Neural cell (in vitro differentiated cells): ENCODE measurements around the gene EPC2. TPM values are rescaled to one million over a fixed set of nuclear protein-coding genes. Genes with fewer than 3 reads are reported as not detected.

ENCODE experiments used
- H2AFZ ChIP-seq: fragments of 200-600, 300-800 bp; sonication (generic), shearing (Covaris generic); 2 replicates; pipeline ENCODE4 v1.6.0; 2014; ENCODE audit warnings: low read depth, mild to moderate bottlenecking, antibody characterized with exemption, low read length, moderate library complexity
- H3F3A ChIP-seq: fragments of 200-600 bp; shearing (Covaris generic); 2 replicates; pipeline ENCODE4 v1.6.1; 2016; ENCODE audit warnings: mild to moderate bottlenecking, moderate library complexity, mixed read lengths, antibody characterized with exemption, low read length; ENCODE audit not compliant: insufficient read depth, poor library complexity, severe bottlenecking
- H3K27ac ChIP-seq: fragments of 200-600, 300-800 bp; sonication (generic), shearing (Covaris generic); 2 replicates; pipeline ENCODE4 v1.5.1; 2014; ENCODE audit warnings: mild to moderate bottlenecking, low read length, moderate library complexity
- H3K27me3 ChIP-seq: fragments of 300-800, 200-600 bp; sonication (generic), shearing (Covaris generic); 2 replicates; pipeline ENCODE4 v1.6.0; 2014; ENCODE audit warnings: mild to moderate bottlenecking, low read depth, low read length, moderate library complexity; ENCODE audit not compliant: insufficient read depth
- H3K36me3 ChIP-seq: fragments of 300-800, 200-600 bp; sonication (generic), shearing (Covaris generic); 2 replicates; pipeline ENCODE4 v1.5.1; 2014; ENCODE audit warnings: mild to moderate bottlenecking, antibody characterized with exemption, low read length, moderate library complexity; ENCODE audit not compliant: insufficient read depth
- H3K4me2 ChIP-seq: fragments of 300-800, 200-600 bp; sonication (generic), shearing (Covaris generic); 2 replicates; pipeline ENCODE4 v1.6.0; 2014; ENCODE audit warnings: mild to moderate bottlenecking, low read length
- H3K4me3 ChIP-seq: fragments of 300-800, 200-600 bp; sonication (generic), shearing (Covaris generic); 2 replicates; pipeline ENCODE4 v1.5.1; 2014; ENCODE audit warnings: mild to moderate bottlenecking, low read length, moderate library complexity
- H3K79me2 ChIP-seq: fragments of 200-600 bp; shearing (Covaris generic); replicated peaks from 2 replicates; pipeline ENCODE4 v1.6.0; 2014; ENCODE audit warnings: mild to moderate bottlenecking, low read length, moderate library complexity; ENCODE audit not compliant: insufficient read depth
- H3K9ac ChIP-seq: fragments of 300-800, 200-600 bp; sonication (generic), shearing (Covaris generic); 2 replicates; pipeline ENCODE4 v1.6.1; 2016; ENCODE audit warnings: mild to moderate bottlenecking, low read length, mixed read lengths
- H3K9me2 ChIP-seq: fragments of 200-600 bp; shearing (Covaris generic); 2 replicates; pipeline ENCODE4 v1.6.1; 2016; ENCODE audit warnings: mild to moderate bottlenecking, low read length, mixed read lengths; ENCODE audit not compliant: insufficient read depth
- H3K9me3 ChIP-seq: fragments of 200-600, 300-800 bp; sonication (generic), shearing (Covaris generic); 2 replicates; pipeline ENCODE4 v1.6.1; 2016; ENCODE audit warnings: mild to moderate bottlenecking, mixed run types, low read length, moderate library complexity, mixed read lengths
- H4K20me1 ChIP-seq: fragments of 200-600 bp; shearing (Covaris generic); 2 replicates; pipeline ENCODE4 v1.6.1; 2016; ENCODE audit warnings: mild to moderate bottlenecking, mixed run types; ENCODE audit not compliant: insufficient read depth
- EP300 ChIP-seq: fragments of 450-650 bp; conservative IDR thresholded peaks from 2 replicates; pipeline ENCODE4 v1.6.1; 2014; ENCODE audit warnings: antibody characterized with exemption, mild to moderate bottlenecking, moderate library complexity; ENCODE audit not compliant: poor library complexity, severe bottlenecking
- EZH2 ChIP-seq: fragments of 200-600, 300-800 bp; shearing (Covaris generic), sonication (generic); IDR thresholded peaks from 2 replicates; pipeline ENCODE4 v1.6.1; 2014; ENCODE audit warnings: antibody characterized with exemption, low read length, borderline replicate concordance, mild to moderate bottlenecking; ENCODE audit not compliant: insufficient read depth, poor library complexity, severe bottlenecking
- MXI1 ChIP-seq: fragments of 450-650 bp; conservative IDR thresholded peaks from 2 replicates; pipeline ENCODE4 v1.6.1; 2014; ENCODE audit warnings: antibody characterized with exemption, mild to moderate bottlenecking; ENCODE audit not compliant: poor library complexity, severe bottlenecking
- POLR2AphosphoS5 ChIP-seq: IDR thresholded peaks from 2 replicates; pipeline ENCODE4 v1.6.1; 2012
- RAD21 ChIP-seq: fragments of 450-650 bp; conservative IDR thresholded peaks from 2 replicates; pipeline ENCODE4 v1.6.1; 2014; ENCODE audit warnings: antibody characterized with exemption, mild to moderate bottlenecking, moderate library complexity
- SMC3 ChIP-seq: fragments of 450-650 bp; conservative IDR thresholded peaks from 2 replicates; pipeline ENCODE4 v1.6.1; 2014; ENCODE audit warnings: antibody characterized with exemption, mild to moderate bottlenecking, moderate library complexity; ENCODE audit not compliant: poor library complexity
- TAF1 ChIP-seq: IDR thresholded peaks from 2 replicates; pipeline ENCODE4 v1.6.1; 2012; ENCODE audit warnings: low read depth
- polyA plus RNA-seq: library from polyadenylated mRNA; depleted of rRNA; stranded (reverse); fragments of >200 nt; gene quantifications from 2 replicates; pipeline ENCODE4 v1.2.3, GENCODE V29; 2014
- TF ChIP-seq, protein P1 (sequence below): fragments of 450-650 bp; IDR thresholded peaks from 2 replicates; pipeline ENCODE4 v1.5.1; 2014; ENCODE audit warnings: antibody characterized with exemption, mild to moderate bottlenecking, moderate library complexity; ENCODE audit not compliant: poor library complexity, severe bottlenecking
- TF ChIP-seq, protein P2 (sequence below): IDR thresholded peaks from 2 replicates; pipeline ENCODE4 v1.6.1; 2012; ENCODE audit warnings: borderline replicate concordance

Gene EPC2
- polyA plus RNA-seq, 1 donor from 2014 or later = 43.9 TPM

GRCh38 chr2:148737742-148738141 is 93.2 kb downstream of the EPC2 start:
- no peaks in the 10 kb centered on the region for H3K9me2 ChIP-seq
- no peak overlapping the region for H3K4me3 ChIP-seq
- TF ChIP-seq EP300 (no peak), SMC3 (no peak), TAF1 (no peak), MXI1 (no peak), POLR2AphosphoS5 (no peak), RAD21 (no peak), EZH2 (no peak)
- TF ChIP-seq, protein P1, sequence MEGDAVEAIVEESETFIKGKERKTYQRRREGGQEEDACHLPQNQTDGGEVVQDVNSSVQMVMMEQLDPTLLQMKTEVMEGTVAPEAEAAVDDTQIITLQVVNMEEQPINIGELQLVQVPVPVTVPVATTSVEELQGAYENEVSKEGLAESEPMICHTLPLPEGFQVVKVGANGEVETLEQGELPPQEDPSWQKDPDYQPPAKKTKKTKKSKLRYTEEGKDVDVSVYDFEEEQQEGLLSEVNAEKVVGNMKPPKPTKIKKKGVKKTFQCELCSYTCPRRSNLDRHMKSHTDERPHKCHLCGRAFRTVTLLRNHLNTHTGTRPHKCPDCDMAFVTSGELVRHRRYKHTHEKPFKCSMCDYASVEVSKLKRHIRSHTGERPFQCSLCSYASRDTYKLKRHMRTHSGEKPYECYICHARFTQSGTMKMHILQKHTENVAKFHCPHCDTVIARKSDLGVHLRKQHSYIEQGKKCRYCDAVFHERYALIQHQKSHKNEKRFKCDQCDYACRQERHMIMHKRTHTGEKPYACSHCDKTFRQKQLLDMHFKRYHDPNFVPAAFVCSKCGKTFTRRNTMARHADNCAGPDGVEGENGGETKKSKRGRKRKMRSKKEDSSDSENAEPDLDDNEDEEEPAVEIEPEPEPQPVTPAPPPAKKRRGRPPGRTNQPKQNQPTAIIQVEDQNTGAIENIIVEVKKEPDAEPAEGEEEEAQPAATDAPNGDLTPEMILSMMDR = no peak
- TF ChIP-seq, protein P2, sequence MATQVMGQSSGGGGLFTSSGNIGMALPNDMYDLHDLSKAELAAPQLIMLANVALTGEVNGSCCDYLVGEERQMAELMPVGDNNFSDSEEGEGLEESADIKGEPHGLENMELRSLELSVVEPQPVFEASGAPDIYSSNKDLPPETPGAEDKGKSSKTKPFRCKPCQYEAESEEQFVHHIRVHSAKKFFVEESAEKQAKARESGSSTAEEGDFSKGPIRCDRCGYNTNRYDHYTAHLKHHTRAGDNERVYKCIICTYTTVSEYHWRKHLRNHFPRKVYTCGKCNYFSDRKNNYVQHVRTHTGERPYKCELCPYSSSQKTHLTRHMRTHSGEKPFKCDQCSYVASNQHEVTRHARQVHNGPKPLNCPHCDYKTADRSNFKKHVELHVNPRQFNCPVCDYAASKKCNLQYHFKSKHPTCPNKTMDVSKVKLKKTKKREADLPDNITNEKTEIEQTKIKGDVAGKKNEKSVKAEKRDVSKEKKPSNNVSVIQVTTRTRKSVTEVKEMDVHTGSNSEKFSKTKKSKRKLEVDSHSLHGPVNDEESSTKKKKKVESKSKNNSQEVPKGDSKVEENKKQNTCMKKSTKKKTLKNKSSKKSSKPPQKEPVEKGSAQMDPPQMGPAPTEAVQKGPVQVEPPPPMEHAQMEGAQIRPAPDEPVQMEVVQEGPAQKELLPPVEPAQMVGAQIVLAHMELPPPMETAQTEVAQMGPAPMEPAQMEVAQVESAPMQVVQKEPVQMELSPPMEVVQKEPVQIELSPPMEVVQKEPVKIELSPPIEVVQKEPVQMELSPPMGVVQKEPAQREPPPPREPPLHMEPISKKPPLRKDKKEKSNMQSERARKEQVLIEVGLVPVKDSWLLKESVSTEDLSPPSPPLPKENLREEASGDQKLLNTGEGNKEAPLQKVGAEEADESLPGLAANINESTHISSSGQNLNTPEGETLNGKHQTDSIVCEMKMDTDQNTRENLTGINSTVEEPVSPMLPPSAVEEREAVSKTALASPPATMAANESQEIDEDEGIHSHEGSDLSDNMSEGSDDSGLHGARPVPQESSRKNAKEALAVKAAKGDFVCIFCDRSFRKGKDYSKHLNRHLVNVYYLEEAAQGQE = no peak
- no peak overlapping the region for H3K4me2 ChIP-seq
- H3K9ac ChIP-seq = no peak overlapping the region
- no peaks in the 10 kb centered on the region for H3F3A ChIP-seq
- H4K20me1 ChIP-seq = no peaks in the 10 kb centered on the region
- peaks cover 68% of the 10 kb centered on the region for H3K79me2 ChIP-seq
- no peaks in the 10 kb centered on the region for H3K27me3 ChIP-seq
- H3K9me3 ChIP-seq = no peaks in the 10 kb centered on the region
- H2AFZ ChIP-seq = no peak overlapping the region
- H3K36me3 ChIP-seq = no peaks in the 10 kb centered on the region
- no peak overlapping the region for H3K27ac ChIP-seq

DNA sequence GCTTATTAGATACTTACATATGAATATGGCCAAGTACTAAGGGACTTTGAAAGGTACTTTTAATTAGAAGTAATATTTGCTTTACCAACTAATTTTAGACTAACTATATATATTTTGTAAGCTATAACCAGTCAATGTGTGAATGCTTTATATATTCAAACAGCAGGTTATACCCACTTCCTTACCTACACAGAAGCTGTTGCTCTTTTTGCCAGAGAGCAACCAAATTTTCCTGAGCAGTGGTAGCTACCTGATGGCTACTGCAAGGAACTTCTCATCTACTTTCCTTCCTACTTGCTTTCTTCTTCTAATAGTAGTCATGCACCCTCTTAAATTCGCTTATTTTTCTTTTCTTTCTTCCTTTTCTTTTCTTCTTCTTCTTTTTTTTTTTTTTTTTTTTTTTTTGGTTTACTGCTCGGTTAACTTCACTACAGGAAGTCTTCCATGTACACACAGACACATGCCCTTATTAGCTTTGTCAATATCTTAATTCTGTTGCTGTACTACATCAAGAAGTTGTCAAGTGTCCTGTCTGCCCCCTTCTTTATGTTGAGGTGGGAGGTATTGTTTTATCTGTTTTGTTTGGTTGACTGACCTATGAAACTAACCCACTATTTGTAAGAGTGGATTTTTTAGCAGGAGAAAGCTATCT is 95.0 kb downstream of the EPC2 start:
- Histone ChIP-seq H3K36me3 (no peaks in the 10 kb centered on the region), H3K9me2 (no peaks in the 10 kb centered on the region), H3K27me3 (no peaks in the 10 kb centered on the region), H3K4me3 (no peak overlapping the region), H3F3A (no peaks in the 10 kb centered on the region), H2AFZ (no peak overlapping the region), H3K9me3 (no peaks in the 10 kb centered on the region), H4K20me1 (no peaks in the 10 kb centered on the region), H3K4me2 (no peak overlapping the region), H3K27ac (no peak overlapping the region), H3K9ac (no peak overlapping the region), H3K79me2 (peaks cover 56% of the 10 kb centered on the region)
- TF ChIP-seq, protein P1 = no peak
- no peak for TF ChIP-seq TAF1
- no peak for TF ChIP-seq EP300
- TF ChIP-seq EZH2 = no peak
- no peak for TF ChIP-seq MXI1
- no peak for TF ChIP-seq SMC3
- no peak for TF ChIP-seq POLR2AphosphoS5
